GM18861 (cell line): ENCODE results near the gene NEMP1.

ENCODE experiments used
- ATAC-seq: cut with Tn5 transposase; IDR thresholded peaks from one replicate; pipeline ENCODE4 v1.9.1; 2021; ENCODE audit not compliant: unreplicated experiment

NEMP1 gene

GRCh38 chr12:57107456-57108155 is 29.0 kb upstream of the NEMP1 start:
- no peak for ATAC-seq

GRCh38 chr12:57106021-57106708 is 27.6 kb upstream of the NEMP1 start:
- no peak for ATAC-seq

GRCh38 chr12:57105011-57105753 is 26.6 kb upstream of the NEMP1 start:
- no peak for ATAC-seq

- ATAC-seq = no peak
Measured at GRCh38 chr12:57104292-57104910, 25.8 kb upstream of the NEMP1 start.

- no peak for ATAC-seq
Measured at GRCh38 chr12:57103856-57104255, 25.3 kb upstream of the NEMP1 start.

- no peak for ATAC-seq
Measured at GRCh38 chr12:57101892-57102695, 23.5 kb upstream of the NEMP1 start.

GRCh38 chr12:57099766-57100165 is 21.2 kb upstream of the NEMP1 start:
- ATAC-seq = no peak

GRCh38 chr12:57099047-57099714 is 20.6 kb upstream of the NEMP1 start:
- no peak for ATAC-seq

- no peak for ATAC-seq
Measured at GRCh38 chr12:57098546-57098945, 20.0 kb upstream of the NEMP1 start.

- no peak for ATAC-seq
Measured at GRCh38 chr12:57097554-57097835, 18.9 kb upstream of the NEMP1 start.

- ATAC-seq = no peak
Measured at GRCh38 chr12:57096748-57097553, 18.4 kb upstream of the NEMP1 start.

GRCh38 chr12:57096099-57096572 is 17.5 kb upstream of the NEMP1 start:
- ATAC-seq = no peak

GRCh38 chr12:57095440-57095839 is 16.8 kb upstream of the NEMP1 start:
- ATAC-seq = no peak

GRCh38 chr12:57094208-57095160 is 15.9 kb upstream of the NEMP1 start:
- ATAC-seq = no peak

- ATAC-seq = no peak
Measured at GRCh38 chr12:57093415-57094207, 15.0 kb upstream of the NEMP1 start.

- ATAC-seq = no peak
Measured at GRCh38 chr12:57092876-57093414, 14.4 kb upstream of the NEMP1 start.

GRCh38 chr12:57092529-57092862 is 13.9 kb upstream of the NEMP1 start:
- no peak for ATAC-seq
